ENCODE measurements around the gene RGS6.

Gene RGS6

GRCh38 chr14:72597252-72598233 lies 665.3 kb downstream of the RGS6 start:
- FAIRE-seq = no peak

GRCh38 chr14:72598306-72598705 lies 666.1 kb downstream of the RGS6 start:
- no peak for FAIRE-seq

GRCh38 chr14:72599579-72600470 lies 667.6 kb downstream of the RGS6 start:
- no peak for FAIRE-seq

- no peak for FAIRE-seq
These were observed 668.5 kb downstream of the RGS6 start for GRCh38 chr14:72600551-72601330.

- no peak for FAIRE-seq
These were observed 671.4 kb downstream of the RGS6 start for GRCh38 chr14:72603639-72604038.

- FAIRE-seq = no peak
These were observed 671.9 kb downstream of the RGS6 start for GRCh38 chr14:72604133-72604532.

GRCh38 chr14:72605096-72605920 lies 673.1 kb downstream of the RGS6 start:
- no peak for FAIRE-seq

GRCh38 chr14:72605921-72606220 lies 673.6 kb downstream of the RGS6 start:
- no peak for FAIRE-seq

- no peak for FAIRE-seq
These were observed 674.6 kb downstream of the RGS6 start for GRCh38 chr14:72606879-72607278.

GRCh38 chr14:72607386-72608130 lies 675.3 kb downstream of the RGS6 start:
- FAIRE-seq = no peak

GRCh38 chr14:72608391-72609204 lies 676.4 kb downstream of the RGS6 start:
- no peak for FAIRE-seq

GRCh38 chr14:72609205-72609916 lies 677.1 kb downstream of the RGS6 start:
- no peak for FAIRE-seq

- no peak for FAIRE-seq
These were observed 678.0 kb downstream of the RGS6 start for GRCh38 chr14:72610096-72610830.

- no peak for FAIRE-seq
These were observed 678.6 kb downstream of the RGS6 start for GRCh38 chr14:72610831-72611200.

GRCh38 chr14:72611506-72611905 lies 679.3 kb downstream of the RGS6 start:
- FAIRE-seq = no peak

GRCh38 chr14:72612041-72612440 lies 679.8 kb downstream of the RGS6 start:
- FAIRE-seq = no peak

- FAIRE-seq = no peak
These were observed 681.2 kb downstream of the RGS6 start for GRCh38 chr14:72613231-72613974.

- no peak for FAIRE-seq
These were observed 681.7 kb downstream of the RGS6 start for GRCh38 chr14:72613975-72614319.

Measured in islet of Langerhans (tissue), 1 donor.